Stimulated activated CD8-positive, alpha-beta memory T cell treated with anti-CD3 and anti-CD28 coated beads, Interleukin-12 subunit alpha, Interleukin-12 subunit beta, amount 100 ng/mL, for 24 hours (primary cell): ENCODE data around the gene SYNJ2.
"Not testable (repeated sequence)": the region's sequence is repeated elsewhere in the genome, so short reads cannot be mapped to it uniquely, and the experiment has no call there.

Experiments used
- DNase-seq: peaks from one replicate; pipeline ENCODE4 v3.0.0-alpha.2; 2020; ENCODE audit errors: extremely low read depth

Gene SYNJ2

DNA sequence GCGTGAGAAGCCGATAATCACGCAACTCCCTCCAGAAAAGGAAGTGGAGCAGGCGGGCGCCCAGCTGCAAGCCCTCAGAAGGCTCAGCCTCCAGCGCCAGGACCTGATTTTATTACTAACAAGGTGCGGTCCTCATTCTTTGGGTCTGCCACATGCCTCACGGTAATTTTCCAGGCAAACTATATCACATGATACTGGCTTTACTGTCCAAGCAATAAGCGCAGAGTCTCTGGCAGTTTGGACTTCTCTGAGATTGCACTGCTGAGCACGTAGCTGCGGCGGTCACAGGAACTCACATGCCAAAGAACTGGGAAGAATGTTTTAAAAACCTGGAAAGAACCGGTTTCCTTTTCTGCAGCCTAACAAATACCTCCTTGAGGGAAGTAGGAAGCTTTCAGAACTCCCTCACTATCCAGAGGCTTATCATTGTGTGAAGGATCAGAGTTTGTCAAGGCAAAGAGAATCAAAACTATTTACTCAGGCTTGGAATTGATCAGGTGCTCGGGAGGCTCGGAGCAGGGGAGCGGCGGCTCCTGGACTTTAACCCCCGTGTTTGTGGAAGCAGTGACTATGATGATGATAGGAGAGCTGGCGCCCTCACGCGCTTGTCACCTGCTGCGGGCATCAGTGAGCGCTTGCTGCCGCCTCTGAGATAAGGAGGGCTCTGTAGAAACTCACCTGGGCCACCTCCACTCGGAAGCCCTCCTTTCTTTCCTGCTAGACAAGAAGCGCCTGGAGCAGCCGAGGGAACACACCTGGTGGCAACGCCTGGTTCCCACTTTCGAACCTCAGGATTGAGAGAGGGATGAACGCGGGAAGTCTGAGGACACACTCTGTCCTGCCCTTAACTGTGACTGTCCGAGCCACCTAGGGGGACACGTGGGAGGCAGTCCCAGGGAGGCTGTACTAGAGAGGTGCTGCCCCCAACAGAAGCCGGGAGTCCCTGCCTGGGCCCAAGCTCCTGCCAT lies 27.2 kb upstream of the SYNJ2 start:
- no peak for DNase-seq

DNA sequence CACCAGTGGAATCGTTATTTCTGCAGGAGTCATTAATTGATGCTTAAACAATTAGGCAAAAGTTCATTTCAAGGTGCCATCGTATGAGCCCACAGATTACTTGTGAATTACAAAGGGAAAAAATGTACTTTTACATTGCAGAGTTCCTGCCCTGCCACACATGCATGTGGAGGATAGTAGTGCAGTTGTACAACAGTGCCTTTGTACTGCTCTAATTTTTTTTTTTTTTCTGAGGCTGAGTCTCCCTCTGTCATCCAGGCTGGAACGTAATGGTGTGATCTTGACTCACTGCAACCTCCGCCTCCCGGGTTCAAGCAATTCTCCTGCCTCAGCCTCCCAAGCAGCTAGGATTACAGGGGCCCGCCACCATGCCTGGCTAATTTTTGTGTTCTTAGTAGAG lies 26.0 kb upstream of the SYNJ2 start:
- no peak for DNase-seq

DNA sequence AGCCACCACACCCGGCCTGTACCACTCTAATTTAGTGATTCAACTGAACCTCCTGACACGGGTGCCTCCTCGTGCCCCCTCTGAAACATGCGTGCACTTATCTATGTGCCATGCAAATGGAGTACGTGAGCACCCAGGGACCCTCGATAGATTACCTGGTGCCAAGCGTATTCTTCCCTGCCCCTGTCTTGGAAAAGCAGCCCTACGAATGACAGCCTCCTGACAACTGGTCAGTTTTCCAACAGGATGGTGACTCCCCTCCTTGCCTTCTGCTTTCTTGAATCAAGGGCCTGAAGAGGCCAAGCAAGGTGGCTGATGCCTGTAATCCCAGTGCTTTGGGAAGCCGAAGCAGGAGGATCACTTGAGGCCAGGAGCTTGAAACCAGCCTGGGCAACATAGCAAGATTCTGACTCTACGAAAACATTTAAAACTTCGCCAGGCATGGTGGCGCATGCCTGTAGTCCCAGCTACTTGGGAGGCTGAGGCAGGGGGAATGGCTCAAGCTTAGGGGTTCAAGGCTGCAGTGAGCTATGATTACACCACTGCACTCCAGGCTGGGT lies 25.4 kb upstream of the SYNJ2 start:
- no peak for DNase-seq

DNA sequence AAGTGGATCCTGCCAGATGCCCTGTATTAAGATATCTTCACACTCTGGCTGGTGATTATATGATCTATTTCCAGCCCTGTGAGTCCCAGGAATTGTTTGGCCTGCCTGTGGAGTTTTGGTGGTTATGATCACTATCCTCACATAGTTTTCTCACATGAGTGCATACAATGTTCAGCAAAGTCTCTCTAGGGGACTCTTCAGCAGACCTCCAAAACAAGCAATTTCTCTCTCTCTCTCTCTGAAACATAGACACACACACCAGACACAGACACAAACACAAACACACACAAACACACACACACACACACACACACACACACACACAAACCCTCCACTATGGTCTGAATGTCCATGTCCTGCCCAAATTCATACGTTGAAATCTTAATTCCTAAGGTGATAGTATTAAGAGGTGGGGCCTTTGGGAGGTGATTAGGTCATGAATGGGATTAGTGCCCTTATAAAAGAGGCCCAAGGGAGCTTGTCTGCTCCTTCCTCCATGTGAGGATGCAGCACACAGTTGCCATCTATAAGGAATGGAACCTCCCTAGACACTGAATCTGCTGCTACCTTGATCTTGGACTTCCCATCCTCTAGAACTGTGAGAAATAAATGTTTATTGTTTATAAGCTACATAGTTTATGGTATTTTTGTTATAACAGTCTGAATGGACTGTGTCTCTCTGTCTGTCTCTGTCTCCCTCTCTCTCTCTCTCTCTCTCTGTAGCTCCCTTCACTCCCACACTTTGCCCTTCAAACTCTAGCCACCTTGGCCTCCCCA lies 22.0 kb upstream of the SYNJ2 start:
- DNase-seq, result no peak

DNA sequence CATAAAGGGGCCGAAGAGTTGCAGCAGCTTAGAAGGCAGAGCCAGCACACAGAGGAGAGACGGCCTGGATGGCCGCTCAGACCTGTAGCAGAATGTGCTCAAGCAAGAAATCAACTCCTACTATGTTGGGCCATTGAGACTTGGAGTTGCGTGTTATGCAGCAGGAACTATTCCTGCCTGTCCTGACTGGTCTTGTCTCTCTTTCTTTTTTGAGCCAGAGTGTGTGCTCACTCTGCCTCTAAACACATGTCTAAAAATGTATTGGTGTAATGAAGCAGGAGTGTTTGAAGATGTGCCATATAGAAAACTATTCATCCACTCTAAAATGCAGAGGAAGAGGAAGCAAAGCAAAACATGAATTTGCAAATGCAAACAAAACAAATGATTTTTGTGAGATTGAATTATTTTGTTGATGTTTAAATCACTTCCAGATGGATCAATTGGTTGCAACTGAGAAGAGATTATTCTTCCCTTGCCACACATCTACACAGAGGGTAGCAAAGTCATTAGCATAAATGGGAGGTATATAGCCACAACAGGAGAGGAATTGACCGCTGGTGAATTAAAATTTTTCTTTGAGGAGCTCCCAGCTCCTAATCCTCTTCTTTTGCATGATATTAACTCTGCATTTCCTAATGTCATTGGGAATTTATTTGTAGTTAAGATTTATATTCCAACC lies 20.4 kb upstream of the SYNJ2 start:
- no peak for DNase-seq

DNA sequence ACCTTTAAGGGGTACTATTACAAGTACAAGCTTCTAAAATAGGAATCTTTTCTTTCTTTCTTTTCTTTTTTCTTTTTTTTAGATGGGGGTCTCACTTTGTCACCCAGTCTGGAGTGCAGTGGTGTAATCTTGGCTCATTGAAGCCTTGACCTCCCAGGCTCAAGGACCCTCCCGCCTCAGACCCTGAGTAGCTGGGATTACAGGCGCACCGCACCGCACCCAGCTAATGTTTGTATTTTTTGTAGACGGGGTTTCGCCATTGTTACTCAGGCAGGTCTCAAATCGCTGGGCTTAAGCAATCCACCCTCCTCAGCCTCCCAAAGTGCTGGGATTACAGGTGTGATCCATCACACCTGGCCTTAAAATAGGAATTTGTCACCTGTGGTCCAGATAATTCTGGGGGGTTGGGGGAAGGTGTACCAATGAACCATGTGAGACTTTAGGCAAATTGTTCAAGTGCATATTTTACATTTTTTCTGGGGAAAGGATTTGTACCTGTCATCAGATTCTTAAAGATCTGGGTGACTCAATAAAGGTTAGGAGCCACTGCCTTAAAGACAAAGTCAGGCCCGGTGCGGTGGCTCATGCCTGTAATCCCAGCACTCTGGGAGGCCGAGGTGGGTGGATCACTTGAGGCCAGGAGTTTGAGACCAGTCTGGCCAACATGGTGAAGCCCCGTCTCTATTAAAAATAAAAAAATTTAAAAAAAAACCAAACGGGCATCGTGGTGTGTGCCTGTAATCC lies 19.7 kb upstream of the SYNJ2 start:
- no peak for DNase-seq

DNA sequence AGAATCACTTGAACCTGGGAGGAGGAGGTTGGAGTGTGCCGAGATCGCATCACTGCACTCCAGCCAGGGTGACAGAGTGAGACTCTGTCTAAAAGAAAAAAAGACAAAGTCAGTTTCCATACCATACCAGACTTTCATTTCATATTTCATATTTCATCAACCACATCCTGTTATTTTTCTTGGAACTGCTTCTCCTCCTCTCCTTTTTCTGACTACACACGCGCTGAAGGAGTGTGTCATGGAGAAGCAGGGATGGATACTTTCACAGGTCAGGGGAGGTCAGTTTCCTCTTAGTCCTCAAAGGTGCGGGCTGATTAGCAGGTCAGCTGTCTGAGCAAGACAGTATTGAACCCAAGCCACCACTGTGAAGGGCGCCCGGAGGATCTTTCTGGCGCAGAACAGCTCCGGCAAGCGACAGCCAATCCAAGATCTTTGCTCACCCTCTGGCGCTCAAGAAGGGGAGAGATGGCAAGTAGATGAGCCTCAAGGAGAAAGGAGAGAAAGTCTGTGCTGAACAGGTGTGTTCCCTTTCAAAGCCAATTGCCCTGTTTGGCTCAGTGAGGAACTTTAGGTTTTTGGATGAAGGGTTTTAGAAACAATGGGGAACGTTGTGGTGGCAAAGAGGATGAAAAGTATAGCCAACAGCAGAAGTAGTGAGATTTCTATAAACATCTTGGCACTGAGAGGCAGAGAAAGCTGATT lies 18.9 kb upstream of the SYNJ2 start:
- no peak for DNase-seq

DNA sequence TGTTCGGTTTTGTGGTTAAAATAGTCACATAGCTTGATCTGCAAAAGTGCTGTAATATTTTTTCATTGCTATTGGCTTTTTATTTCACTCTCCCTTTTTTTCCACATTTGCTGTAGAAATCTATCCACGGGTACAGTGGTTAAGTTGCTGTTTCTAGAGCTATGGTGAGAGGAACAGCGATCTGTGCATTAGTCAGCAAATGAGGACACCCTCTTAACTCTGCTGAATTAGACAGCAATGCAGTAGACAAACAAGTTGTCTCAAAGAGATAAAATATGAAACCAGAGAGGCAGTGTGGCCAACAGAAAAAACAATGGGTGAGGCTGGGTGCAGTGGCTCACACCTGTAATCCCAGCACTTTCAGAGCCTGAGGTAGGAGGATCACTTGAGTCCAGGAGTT lies 17.6 kb upstream of the SYNJ2 start:
- no peak for DNase-seq

DNA sequence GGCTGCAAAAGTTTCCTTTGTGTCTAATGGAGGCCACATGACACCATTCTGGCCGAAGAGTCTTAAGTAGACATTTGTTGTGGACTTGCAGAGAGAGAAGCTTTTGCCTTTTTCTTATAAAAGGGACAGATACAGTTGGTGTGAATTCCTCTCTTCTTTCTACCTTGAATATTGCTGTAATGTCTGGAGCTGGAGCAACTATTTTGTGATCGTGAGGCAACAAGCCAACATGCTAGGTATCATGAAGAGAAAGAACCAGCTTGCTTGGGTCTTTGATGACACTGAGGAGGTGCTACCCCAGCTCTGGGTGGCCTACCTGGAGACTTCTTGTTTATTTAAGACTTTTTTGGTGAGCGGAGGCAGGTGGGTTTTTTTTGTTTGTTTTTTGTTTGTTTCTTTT lies 16.3 kb upstream of the SYNJ2 start:
- no peak for DNase-seq

DNA sequence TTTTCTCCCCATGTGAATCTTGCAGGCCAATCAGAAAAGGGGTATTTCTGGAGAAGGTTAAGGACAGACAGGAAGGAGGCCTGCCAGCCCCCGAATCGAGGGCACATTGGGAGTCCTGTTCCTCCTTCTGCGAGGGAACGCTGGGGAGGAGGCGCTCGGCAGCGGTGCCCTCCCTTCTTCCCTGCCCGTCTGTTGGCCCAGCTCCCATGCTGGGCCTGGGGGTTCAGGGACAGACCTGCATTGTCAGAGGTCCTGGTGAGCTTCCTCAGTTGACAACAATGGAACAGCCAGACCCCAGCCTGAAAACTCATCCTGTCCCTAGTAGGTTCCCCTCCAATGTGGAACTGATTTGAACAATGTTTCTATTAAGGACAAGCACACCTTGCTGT lies 15.1 kb upstream of the SYNJ2 start:
- DNase-seq, result no peak

DNA sequence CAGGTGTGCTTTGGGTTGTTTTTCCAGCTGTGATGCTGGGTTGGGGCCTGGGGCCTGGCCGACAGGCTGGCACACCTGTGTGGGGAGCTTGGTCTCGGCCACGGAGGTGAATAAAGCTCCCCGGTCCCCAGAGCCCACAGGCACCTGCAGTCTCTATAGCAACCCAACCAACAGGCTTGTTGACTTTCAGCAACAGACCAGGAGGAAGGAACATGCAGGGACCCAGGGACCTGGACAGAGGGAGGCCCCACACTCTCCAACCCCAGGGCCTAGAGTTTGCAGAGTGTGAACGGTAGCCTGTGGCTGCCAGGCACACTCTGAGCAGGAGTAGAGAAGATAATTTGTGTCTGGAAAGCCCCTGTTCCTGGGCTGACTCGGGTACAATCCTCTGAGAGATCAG lies 14.6 kb upstream of the SYNJ2 start:
- DNase-seq, result no peak

DNA sequence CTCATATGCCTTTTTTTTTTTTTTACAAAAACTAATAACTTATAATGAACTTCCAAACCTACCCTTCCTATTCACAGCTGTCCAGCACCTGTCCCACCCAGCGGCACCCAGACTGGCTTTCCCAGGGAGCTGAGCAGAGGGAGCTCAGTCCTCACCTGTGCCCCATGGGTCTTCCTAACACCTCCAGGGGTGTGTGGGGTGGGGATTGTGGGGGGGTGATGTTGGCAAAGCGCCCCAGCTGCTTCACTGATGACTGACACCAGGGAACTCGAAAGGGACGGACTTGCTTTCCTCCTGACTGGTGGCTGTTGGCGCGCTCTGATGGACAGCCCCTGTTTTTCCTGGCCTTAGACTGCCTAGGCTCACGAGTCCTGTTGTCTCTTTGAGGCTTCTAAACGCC lies 14.2 kb upstream of the SYNJ2 start:
- DNase-seq, result no peak

DNA sequence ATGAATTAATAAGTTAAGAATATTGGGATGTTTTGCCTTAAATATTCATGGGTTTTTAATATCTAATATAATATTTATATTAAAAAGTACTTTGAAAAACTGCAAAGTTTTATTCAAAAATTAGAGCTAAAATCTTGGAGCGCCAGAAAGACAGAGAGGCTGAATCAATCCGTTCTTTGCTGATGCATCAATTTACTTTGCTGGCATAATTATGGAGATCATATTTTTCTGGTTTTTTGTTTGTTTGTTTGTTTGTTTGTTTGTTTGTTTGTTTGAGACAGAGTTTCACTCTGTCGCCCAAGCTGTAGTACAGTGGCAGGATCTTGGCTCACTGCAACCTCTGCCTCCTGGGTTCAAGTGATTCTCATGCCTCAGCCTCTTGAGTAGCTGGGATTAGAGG lies 9.5 kb upstream of the SYNJ2 start:
- not testable (repeated sequence) for DNase-seq

DNA sequence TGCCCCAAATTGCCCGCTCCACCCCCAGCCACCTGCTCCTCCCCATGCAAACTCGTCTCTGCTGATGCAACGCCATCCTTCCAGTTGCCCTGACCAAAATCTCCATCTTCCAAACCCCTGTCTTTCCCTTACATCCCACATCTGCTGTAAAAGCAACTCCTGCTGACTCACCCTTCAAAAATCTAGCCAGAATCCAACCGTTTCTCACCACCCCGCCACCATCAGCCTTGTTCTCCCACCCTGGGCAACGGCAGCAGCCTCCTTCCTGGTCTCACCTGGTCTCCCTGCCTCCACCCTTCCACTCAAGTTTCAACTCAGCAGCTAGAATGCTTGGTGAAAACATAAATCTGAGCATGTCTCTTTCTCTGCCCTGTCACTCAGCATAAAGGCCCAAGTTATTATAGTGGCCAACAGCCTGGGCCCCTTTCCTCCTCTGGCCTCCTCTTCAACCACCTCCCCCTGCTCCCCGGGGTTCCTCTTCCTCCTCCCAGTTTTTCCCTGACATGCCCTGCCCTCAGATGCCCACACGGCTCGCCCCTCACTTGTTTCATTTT lies 7.2 kb upstream of the SYNJ2 start:
- DNase-seq, result no peak

DNA sequence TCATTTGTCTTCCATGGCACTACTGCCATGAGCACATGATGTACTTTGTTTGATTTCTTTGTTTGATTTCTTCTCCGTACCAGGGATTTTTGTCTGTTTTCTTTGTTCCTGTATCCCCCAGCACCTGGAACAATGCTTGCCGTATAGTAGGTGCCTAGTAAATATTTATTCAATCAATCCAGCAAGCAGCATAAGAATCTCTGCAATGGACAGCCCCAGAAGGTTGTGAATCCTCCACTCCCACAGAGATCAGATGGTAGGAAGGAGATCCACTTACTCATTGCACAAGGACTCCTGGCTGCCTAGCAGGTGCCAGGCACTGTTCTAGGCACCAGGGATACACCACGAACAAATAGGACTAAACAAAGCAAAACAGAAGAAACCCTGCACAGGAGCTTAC lies 6.7 kb upstream of the SYNJ2 start:
- DNase-seq, result no peak

DNA sequence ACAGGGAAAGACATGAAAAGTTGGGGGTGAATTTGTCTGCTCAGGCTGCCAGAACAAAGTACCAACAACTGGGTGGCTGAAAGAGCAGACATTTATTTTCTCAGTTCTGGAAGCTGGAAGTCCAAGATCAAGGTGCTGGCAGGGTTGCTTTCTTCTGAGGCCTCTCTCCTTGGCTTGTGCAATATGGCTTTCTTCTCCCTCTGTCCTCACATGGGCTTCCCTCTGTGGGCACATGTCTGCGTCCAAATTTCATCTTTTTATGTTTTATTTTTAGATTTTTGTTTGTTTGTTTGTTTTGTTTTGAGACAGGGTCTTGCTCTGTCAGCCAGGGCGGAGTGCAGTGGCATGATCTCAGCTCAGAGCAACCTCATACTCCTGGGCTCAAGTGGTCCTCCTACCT lies 6.2 kb upstream of the SYNJ2 start:
- no peak for DNase-seq

DNA sequence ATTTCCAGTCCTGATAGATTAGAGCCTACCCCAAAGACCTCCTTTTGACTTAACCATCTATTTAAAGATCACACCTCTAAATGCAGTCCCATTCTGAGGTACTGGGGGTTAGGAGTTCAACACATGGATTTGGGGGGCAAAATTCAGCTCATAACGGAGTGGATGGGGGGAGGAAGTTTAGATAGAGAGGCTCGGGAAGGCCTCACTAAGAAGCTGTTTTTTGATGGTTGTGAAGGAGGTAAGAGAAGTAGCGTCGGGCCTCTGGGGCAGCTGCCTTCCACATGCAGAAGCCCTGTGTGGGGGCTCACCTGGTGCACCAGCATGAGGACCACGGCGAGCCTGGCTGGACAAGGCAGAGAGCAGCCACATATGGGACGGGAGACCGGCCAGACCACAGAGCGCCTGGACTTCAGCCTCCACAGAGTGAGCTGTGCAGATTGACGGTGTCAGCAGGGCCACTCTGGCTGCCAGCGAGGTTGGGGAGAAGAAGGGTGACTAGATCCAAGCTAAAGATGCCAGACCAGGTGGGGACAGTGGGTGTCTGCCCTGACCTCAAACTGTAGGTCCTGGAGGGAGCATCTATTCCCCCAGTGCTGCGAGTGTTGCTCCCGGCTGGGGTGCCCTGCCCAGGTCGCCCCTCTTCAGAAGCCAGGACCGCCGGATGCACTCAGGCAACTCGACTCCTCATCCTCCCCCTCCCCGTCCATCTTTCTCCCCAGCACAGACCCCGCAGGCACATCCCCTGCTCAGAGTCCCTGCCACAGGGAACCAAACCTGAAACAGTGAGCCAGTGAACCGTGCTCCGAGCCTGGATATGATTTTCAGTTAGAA lies 5.1 kb upstream of the SYNJ2 start:
- DNase-seq, result no peak

DNA sequence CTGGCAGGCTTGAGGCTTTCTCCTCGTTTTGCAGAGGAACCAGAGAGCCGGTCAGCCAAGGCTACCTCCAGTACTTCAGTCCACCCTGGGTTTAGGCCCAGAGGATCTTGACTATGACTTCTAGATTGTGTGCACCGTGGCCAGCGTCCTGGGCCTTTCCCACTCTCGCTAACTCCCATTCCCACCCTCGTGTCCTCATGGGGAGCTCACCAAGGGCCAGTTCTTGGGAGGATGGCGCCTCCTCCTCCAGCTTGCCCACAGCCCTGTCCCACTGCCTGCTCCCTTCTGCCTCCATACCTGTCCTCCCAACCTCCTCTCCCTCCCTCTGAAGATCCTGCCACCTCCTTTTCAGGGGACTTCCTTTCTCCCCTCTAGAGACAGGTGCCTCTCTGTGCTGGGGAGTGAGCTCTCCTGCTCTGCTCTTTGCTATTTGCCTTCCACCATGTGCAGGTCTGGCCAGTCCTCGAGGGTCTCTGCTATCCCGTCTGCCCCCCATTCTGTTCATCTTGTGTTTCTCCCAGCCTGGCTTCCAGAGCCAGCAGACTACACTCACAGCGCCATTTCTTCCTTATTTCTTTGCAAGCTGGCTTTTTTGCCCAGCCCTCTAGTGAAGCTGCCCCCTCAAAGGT lies 4.4 kb upstream of the SYNJ2 start:
- DNase-seq, result no peak
